Body of pancreas (tissue), 4 donors: Measurements from ENCODE around the gene FBXW8. TPM values are rescaled to one million over a fixed set of nuclear protein-coding genes. Genes with fewer than 3 reads are reported as not detected.

Experiments used
- ATAC-seq: fragments of 150-250 bp; one replicate; pipeline ENCODE4 v1.9.1; 2016
- DNase-seq, 4 donors: peaks; one replicate each; pipeline ENCODE4 v3.0.0-alpha.2; 2019
- H3K27ac ChIP-seq, 4 donors: fragments of 200-600 bp; sonication (generic); 1 replicate in 3 of 4; 2 replicates in 1 of 4; pipeline versions ENCODE4 v1.5.1 to v1.6.1; 2016 to 2019; ENCODE audit warnings: mild to moderate bottlenecking in 1 of 4, mixed read lengths in 1 of 4, moderate library complexity in 1 of 4
- H3K27me3 ChIP-seq, 2 donors: fragments of 200-600 bp; sonication (generic); one replicate each; pipeline ENCODE4 v1.6.0; 2016; ENCODE audit warnings: mild to moderate bottlenecking in 1 of 2
- H3K36me3 ChIP-seq, 2 donors: fragments of 200-600 bp; sonication (generic); replicated peaks in 1 of 2; 2 replicates each; pipeline ENCODE4 v1.5.1; 2016; ENCODE audit warnings: low read depth in 2 of 2; ENCODE audit not compliant: insufficient read depth in 1 of 2
- H3K4me1 ChIP-seq: fragments of 200-600 bp; sonication (generic); one replicate; pipeline ENCODE4 v1.6.0; 2016
- H3K4me3 ChIP-seq, 2 donors: fragments of 200-600 bp; sonication (generic); 1 replicate in 1 of 2; 2 replicates in 1 of 2; pipeline ENCODE4 v1.5.1; 2016 to 2019
- H3K9me3 ChIP-seq, 3 donors: fragments of 200-600 bp; sonication (generic); 1 replicate in 2 of 3; 2 replicates in 1 of 3; pipeline ENCODE4 v1.5.1; 2016
- CTCF ChIP-seq, 7 experiments: fragments of 450-650 bp in 4 of 7; fragments of 200-600 bp in 3 of 7; sonication (generic) in 3 of 7; IDR thresholded peaks; one replicate each; pipeline ENCODE4 v1.5.1; 2016 to 2019; ENCODE audit warnings: antibody characterized with exemption in 7 of 7
- POLR2A ChIP-seq, 3 donors: fragments of 450-650 bp; IDR thresholded peaks; one replicate each; pipeline ENCODE4 v1.6.1; 2016; ENCODE audit warnings: antibody characterized with exemption in 3 of 3, mild to moderate bottlenecking in 2 of 3
- WGBS, 2 donors: methylation state at CpG; one replicate each; pipeline ENCODE4 v1.1.5; 2017; 5-methylcytosine and 5-hydroxymethylcytosine counted together
- intact Hi-C: fragments of 100-400 bp; cut with DNase I; formaldehyde crosslinking; loops from one replicate; pipeline ENCODE4 v1.15.1; 2023
- total RNA-seq, 2 donors: library from RNA; depleted of rRNA; stranded (reverse); fragments of >200 nt; gene quantifications; one replicate each; pipeline ENCODE4 v1.1.0, GENCODE V29; 2016

FBXW8 gene
- total RNA-seq, 2 donors from 2014 or later: 12.7 to 35.3 TPM

- TF ChIP-seq CTCF (IDR thresholded peaks at IDR 0.05): no peak
- no peak for TF ChIP-seq POLR2A (IDR thresholded peaks at IDR 0.05)
- Histone ChIP-seq H3K36me3 (no peaks in the 10 kb centered on the region), H3K9me3 (no peaks in the 10 kb centered on the region), H3K27me3 (no peaks in the 10 kb centered on the region), H3K4me3 (no peak overlapping the region), H3K27ac (no peak overlapping the region), H3K4me1 (no peaks in the 10 kb centered on the region)
- WGBS, 2 donors: 79 to 83% methylated on average over 3 of the region's 3 CpGs
- intact Hi-C loops: no loop called here
- DNase-seq: no peak
- ATAC-seq: no peak
Observed at GRCh38 chr12:116891019-116891418, 19.7 kb upstream of the FBXW8 start.

GRCh38 chr12:116892349-116893140 lies 18.2 kb upstream of the FBXW8 start:
- ATAC-seq (no peak), DNase-seq (no peak)
- Histone ChIP-seq H3K9me3 (no peaks in the 10 kb centered on the region), H3K4me3 (no peak overlapping the region), H3K4me1 (no peaks in the 10 kb centered on the region), H3K36me3 (no peaks in the 10 kb centered on the region), H3K27ac (no peak overlapping the region), H3K27me3 (no peaks in the 10 kb centered on the region)
- WGBS, 2 donors: 69 to 76% methylated on average over 12 of the region's 12 CpGs
- intact Hi-C loops: no loop called here
- TF ChIP-seq POLR2A (IDR thresholded peaks at IDR 0.05) (no peak), CTCF (IDR thresholded peaks at IDR 0.05) (no peak)

- no peaks in the 10 kb centered on the region for H3K36me3 ChIP-seq
- ATAC-seq: no peak
- intact Hi-C loops: no loop called here
- no peak overlapping the region for H3K4me3 ChIP-seq
- no peaks in the 10 kb centered on the region for H3K4me1 ChIP-seq
- 68 to 78% methylated on average over 3 of the region's 3 CpGs for WGBS, 2 donors
- TF ChIP-seq CTCF (IDR thresholded peaks at IDR 0.05) (no peak), POLR2A (IDR thresholded peaks at IDR 0.05) (no peak)
- H3K27ac ChIP-seq: no peak overlapping the region
- no peaks in the 10 kb centered on the region for H3K27me3 ChIP-seq
- H3K9me3 ChIP-seq: no peaks in the 10 kb centered on the region
- DNase-seq: no peak
Observed at GRCh38 chr12:116894913-116895312, 15.8 kb upstream of the FBXW8 start.

GRCh38 chr12:116896411-116896924 lies 14.3 kb upstream of the FBXW8 start:
- no peak for ATAC-seq
- 52 to 53% methylated on average over 6 to 7 of the region's 7 CpGs for WGBS, 2 donors
- Histone ChIP-seq H3K27ac (no peak overlapping the region), H3K36me3 (no peaks in the 10 kb centered on the region), H3K27me3 (no peaks in the 10 kb centered on the region), H3K4me1 (no peaks in the 10 kb centered on the region), H3K4me3 (no peak overlapping the region), H3K9me3 (no peaks in the 10 kb centered on the region)
- no peak for DNase-seq
- TF ChIP-seq POLR2A (IDR thresholded peaks at IDR 0.05) (no peak), CTCF (IDR thresholded peaks at IDR 0.05) (no peak)
- intact Hi-C loops: no loop called here

GRCh38 chr12:116897476-116897875 lies 13.3 kb upstream of the FBXW8 start:
- H3K27me3 ChIP-seq: no peaks in the 10 kb centered on the region
- 49 to 68% methylated on average over 4 of the region's 4 CpGs for WGBS, 2 donors
- no peak for ATAC-seq

More at GRCh38 chr12:116897476-116897875, 13.3 kb upstream of the FBXW8 start:
- intact Hi-C loops: no loop called here
- TF ChIP-seq POLR2A (IDR thresholded peaks at IDR 0.05): no peak
- no peak for TF ChIP-seq CTCF (IDR thresholded peaks at IDR 0.05)
- Histone ChIP-seq H3K4me1 (no peaks in the 10 kb centered on the region), H3K4me3 (no peak overlapping the region), H3K27ac (no peak overlapping the region), H3K9me3 (no peaks in the 10 kb centered on the region), H3K36me3 (no peaks in the 10 kb centered on the region)
- no peak for DNase-seq
